Right cardiac atrium (tissue), 5 donors: ENCODE results near the gene ZBED3. TPM values are rescaled to one million over a fixed set of nuclear protein-coding genes. Genes with fewer than 3 reads are reported as not detected.

Experiments
- ATAC-seq, 2 donors: fragments of 200-7000 bp; cut with Tn5 transposase; one replicate each; pipeline versions ENCODE4 v1.8.0 to v1.9.1; 2020; ENCODE audit warnings: moderate library complexity in 2 of 2, mild to moderate bottlenecking in 1 of 2
- DNase-seq, 3 donors: peaks; one replicate each; pipeline ENCODE4 v3.0.0-alpha.2; 2020
- H3K27ac ChIP-seq: one replicate; pipeline ENCODE4 v1.5.1; 2013; ENCODE audit warnings: mild to moderate bottlenecking, low read length, control low read depth, moderate library complexity
- H3K27me3 ChIP-seq: one replicate; pipeline ENCODE4 v1.6.1; 2013; ENCODE audit not compliant: control insufficient read depth, insufficient read depth
- H3K4me1 ChIP-seq: one replicate; pipeline ENCODE4 v1.6.1; 2013; ENCODE audit warnings: low read length; ENCODE audit not compliant: control insufficient read depth, insufficient read depth
- H3K4me3 ChIP-seq: one replicate; pipeline ENCODE4 v1.5.1; 2013; ENCODE audit warnings: low read length, control low read depth
- H3K9me3 ChIP-seq: one replicate; pipeline ENCODE4 v1.6.1; 2013; ENCODE audit warnings: low read length; ENCODE audit not compliant: control insufficient read depth
- WGBS: extraction: QIAGEN DNeasy Blood & Tissue Kit; methylation state at CpG from one replicate; pipeline ENCODE4 v1.1.7; 2013; 5-methylcytosine and 5-hydroxymethylcytosine counted together
- intact Hi-C, 4 donors: fragments of 100-400 bp; cut with DNase I; formaldehyde crosslinking; loops; one replicate each; pipeline versions ENCODE4 v1.11.0 to v1.14.0; 2022 to 2023
- polyA plus RNA-seq: library from polyadenylated mRNA; stranded (reverse); fragments of 200-250 nt; gene quantifications from one replicate; pipeline ENCODE4 v1.2.3, GENCODE V29; 2013
- total RNA-seq, 4 donors: library from RNA; stranded (reverse); fragmentation: NEBNext Ultra II Directional; extraction: Animal tissue kit (Norgen Biotek cat#: 25700); gene quantifications; one replicate each; pipeline ENCODE4 v1.2.1, GENCODE V29; 2021
- donor health status: healthy with polysubstance abuse.
- donor health status: DM: no; HTN: yes; CAD: no.
- donor health status: DM: no; HTN: no; CAD: no.
- donor health status: DM: no; HTN: yes; CAD: no; lungs with severe emphysema.
- donor health status: DM: yes; HTN: yes; CAD: no.

Gene ZBED3
- total and polyA plus RNA-seq, 5 donors = 5.7 to 12.5 (median 10.2) TPM

DNA sequence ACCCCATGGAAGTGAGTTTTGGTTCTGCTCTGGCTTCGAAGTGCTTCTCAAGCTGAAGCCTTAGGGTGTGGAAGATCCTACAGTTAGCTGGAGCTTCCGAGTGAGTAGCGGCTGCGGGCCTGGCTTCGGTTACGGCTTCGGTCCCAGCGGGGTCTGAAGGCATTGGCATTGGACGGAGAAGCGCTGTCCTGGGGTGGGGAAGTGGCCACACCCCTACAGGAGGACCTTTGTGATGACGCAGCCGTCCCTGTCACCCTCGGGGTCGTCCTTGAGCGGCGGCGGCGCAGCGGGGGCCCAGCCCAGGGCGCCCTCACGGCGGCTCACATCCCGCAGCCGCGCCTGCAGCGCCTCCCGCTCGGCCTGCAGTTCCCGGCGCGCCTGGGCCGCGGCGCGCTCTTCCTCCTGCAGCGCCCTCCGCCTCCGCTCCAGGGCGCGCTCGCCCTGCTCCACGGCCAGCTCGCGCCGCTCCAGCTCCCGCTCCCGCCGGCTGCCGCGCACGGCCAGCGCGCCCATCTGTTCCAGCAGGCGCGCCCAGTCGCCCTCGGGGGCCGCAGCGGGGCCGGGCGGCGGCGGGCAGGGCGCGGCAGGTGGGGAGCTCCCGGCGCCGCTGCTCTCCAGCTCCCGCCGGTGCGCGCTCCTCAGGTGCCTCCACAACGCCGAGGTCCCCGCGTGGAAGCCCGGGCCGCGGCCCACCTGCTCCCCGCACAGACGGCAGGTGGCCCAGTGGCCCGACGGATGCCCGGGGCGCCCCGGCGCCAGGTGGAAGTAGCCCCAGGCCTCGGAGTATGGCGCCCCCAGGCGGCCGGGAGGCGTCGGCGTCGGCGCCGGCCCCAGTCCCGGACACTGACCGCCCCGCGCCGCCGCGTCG is 9.9 kb downstream of the ZBED3 start:
- intact Hi-C loops = no loop called here
- WGBS = 5% methylated on average over 105 of the region's 105 CpGs
- Histone ChIP-seq H3K27me3 (no peaks in the 10 kb centered on the region), H3K9me3 (no peaks in the 10 kb centered on the region), H3K4me3 (peak overlapping the region; percentile 81), H3K4me1 (no peaks in the 10 kb centered on the region), H3K27ac (peak overlapping the region; percentile 31)
- DNase-seq (peak; percentile 68 to 89 (median 88)), ATAC-seq (peak; percentile 90 to 91)

GRCh38 chr5:77074745-77075144 is 12.3 kb downstream of the ZBED3 start:
- WGBS = 92% methylated on average over 4 of the region's 4 CpGs
- intact Hi-C loops = no loop called here
- H3K27me3 ChIP-seq = no peaks in the 10 kb centered on the region

GRCh38 chr5:77073667-77074066 is 13.4 kb downstream of the ZBED3 start:
- DNase-seq (no peak), ATAC-seq (no peak)
- Histone ChIP-seq H3K27me3 (no peaks in the 10 kb centered on the region), H3K27ac (no peak overlapping the region), H3K4me1 (no peaks in the 10 kb centered on the region), H3K4me3 (no peak overlapping the region), H3K9me3 (no peaks in the 10 kb centered on the region)
- intact Hi-C loops = no loop called here
- WGBS = 57% methylated on average over 2 of the region's 2 CpGs

More at GRCh38 chr5:77074745-77075144, 12.3 kb downstream of the ZBED3 start:
- no peaks in the 10 kb centered on the region for H3K4me1 ChIP-seq
- H3K9me3 ChIP-seq = no peaks in the 10 kb centered on the region
- no peak overlapping the region for H3K27ac ChIP-seq
- DNase-seq = no peak
- no peak overlapping the region for H3K4me3 ChIP-seq
- no peak for ATAC-seq

- 79% methylated on average over 1 of the region's 1 CpG for WGBS
- Histone ChIP-seq H3K27me3 (no peaks in the 10 kb centered on the region), H3K9me3 (no peaks in the 10 kb centered on the region), H3K4me1 (no peaks in the 10 kb centered on the region), H3K27ac (no peak overlapping the region), H3K4me3 (no peak overlapping the region)
- ATAC-seq = peak; percentile 61 to 68
- DNase-seq = peak in 2 of 3 donors; percentile 37 to 47
- intact Hi-C loops = no loop called here
Observed at GRCh38 chr5:77066823-77067442, 20.2 kb downstream of the ZBED3 start.

DNA sequence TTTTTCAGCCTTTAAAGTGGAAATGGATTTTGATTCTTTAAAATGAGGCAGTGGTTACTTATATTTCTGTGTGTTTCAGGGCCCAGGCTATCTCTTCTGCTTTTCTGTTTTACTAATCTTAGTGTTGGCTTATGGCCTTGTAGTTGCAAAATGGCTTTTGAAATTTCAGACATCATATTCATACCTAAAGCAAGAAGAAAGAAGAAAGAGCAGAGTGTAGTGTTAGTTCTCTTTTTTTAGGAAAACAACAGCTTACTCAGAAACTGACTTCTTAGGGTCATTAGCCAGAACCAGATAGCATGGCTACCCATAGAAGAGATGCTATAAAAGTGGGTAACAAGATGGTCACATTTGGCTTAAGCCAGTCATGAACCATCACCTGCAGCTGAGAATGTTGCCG is 20.9 kb downstream of the ZBED3 start:
- Histone ChIP-seq H3K27me3 (no peaks in the 10 kb centered on the region), H3K4me1 (no peaks in the 10 kb centered on the region), H3K4me3 (no peak overlapping the region), H3K9me3 (no peaks in the 10 kb centered on the region), H3K27ac (no peak overlapping the region)
- no peak for DNase-seq
- WGBS = 89% methylated on average over 1 of the region's 1 CpG
- intact Hi-C loops = no loop called here
- ATAC-seq = no peak

DNA sequence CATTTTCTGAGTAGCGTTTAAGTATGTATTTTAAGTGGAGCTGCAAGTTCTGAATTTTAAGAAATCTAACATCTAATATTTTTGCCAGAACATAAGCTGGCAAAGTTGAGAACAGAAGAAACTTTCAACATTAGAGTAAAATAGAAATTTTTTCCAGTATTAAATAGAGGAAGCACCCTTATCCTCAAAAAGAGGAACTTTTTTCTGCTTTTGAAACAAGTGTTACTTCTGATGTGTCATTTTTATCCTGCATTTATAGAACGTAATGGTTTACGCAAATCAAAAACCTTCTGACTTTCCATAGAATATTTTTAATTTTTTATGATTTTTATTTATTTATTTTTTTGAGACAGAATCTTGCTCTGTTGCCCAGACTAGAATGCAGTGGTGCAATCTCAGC is 21.8 kb downstream of the ZBED3 start:
- Histone ChIP-seq H3K4me1 (no peaks in the 10 kb centered on the region), H3K27me3 (no peaks in the 10 kb centered on the region), H3K27ac (no peak overlapping the region), H3K9me3 (no peaks in the 10 kb centered on the region), H3K4me3 (no peak overlapping the region)
- ATAC-seq (no peak), DNase-seq (no peak)
- intact Hi-C loops = no loop called here
- 85% methylated on average over 3 of the region's 3 CpGs for WGBS

GRCh38 chr5:77064040-77064439 is 23.0 kb downstream of the ZBED3 start:
- ATAC-seq (no peak), DNase-seq (no peak)
- no peaks in the 10 kb centered on the region for H3K27me3 ChIP-seq
- H3K9me3 ChIP-seq = no peaks in the 10 kb centered on the region
- no peak overlapping the region for H3K27ac ChIP-seq
- 74% methylated on average over 3 of the region's 3 CpGs for WGBS
- no peaks in the 10 kb centered on the region for H3K4me1 ChIP-seq
- intact Hi-C loops = no loop called here
- H3K4me3 ChIP-seq = no peak overlapping the region

DNA sequence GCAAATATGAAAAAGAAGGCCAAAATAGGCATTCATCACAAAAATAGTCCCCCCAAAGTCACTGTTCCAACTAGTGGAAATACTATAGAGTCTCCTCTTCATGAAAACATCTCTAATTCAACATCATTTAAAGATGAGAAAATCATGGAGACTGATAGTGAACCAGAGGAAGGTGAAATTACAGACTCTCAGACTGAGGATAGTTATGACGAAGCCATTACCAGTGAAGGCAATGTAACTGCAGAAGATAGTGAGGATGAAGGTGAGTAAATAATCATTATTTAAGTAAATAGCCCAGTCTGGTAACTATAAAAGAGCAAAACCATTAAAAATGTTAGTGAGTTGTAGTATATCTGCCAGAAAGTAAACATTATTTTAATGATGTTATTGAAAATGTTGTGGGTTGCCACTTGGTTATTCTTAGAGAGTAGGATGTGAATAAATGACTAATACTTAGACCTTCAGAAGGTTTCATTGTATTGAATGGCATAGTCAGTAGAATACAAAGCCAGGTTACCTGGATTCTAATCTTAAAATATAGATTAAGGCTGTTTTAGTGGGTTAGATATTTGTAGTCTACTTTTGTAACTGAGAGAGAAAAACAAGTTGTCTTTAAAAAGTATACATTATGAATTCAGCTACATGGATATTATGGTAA is 40.5 kb downstream of the ZBED3 start:
- DNase-seq (no peak), ATAC-seq (no peak)
- Histone ChIP-seq H3K4me1 (no peaks in the 10 kb centered on the region), H3K27ac (no peak overlapping the region), H3K4me3 (no peak overlapping the region), H3K27me3 (no peaks in the 10 kb centered on the region), H3K9me3 (no peaks in the 10 kb centered on the region)
- 99% methylated on average over 1 of the region's 1 CpG for WGBS
- intact Hi-C loops = no loop called here

- Histone ChIP-seq H3K4me1 (peaks cover 2% of the 10 kb centered on the region), H3K27me3 (no peaks in the 10 kb centered on the region), H3K4me3 (no peak overlapping the region), H3K27ac (no peak overlapping the region), H3K9me3 (no peaks in the 10 kb centered on the region)
- DNase-seq (no peak), ATAC-seq (no peak)
- 90% methylated on average over 1 of the region's 1 CpG for WGBS
- intact Hi-C loops = no loop called here
Observed at GRCh38 chr5:77035950-77036349, 51.1 kb downstream of the ZBED3 start.

- H3K27ac ChIP-seq = no peak overlapping the region
- 90% methylated on average over 5 of the region's 5 CpGs for WGBS
- no peaks in the 10 kb centered on the region for H3K9me3 ChIP-seq
- DNase-seq (no peak), ATAC-seq (no peak)
- peaks cover 2% of the 10 kb centered on the region for H3K4me1 ChIP-seq
- intact Hi-C loops = no loop called here
- H3K27me3 ChIP-seq = no peaks in the 10 kb centered on the region
- H3K4me3 ChIP-seq = no peak overlapping the region
Observed at GRCh38 chr5:77033338-77033737, 53.7 kb downstream of the ZBED3 start.

- Histone ChIP-seq H3K4me3 (no peak overlapping the region), H3K27me3 (no peaks in the 10 kb centered on the region), H3K9me3 (no peaks in the 10 kb centered on the region), H3K27ac (no peak overlapping the region), H3K4me1 (peaks cover 2% of the 10 kb centered on the region)
- intact Hi-C loops = no loop called here
- DNase-seq (no peak), ATAC-seq (no peak)
- WGBS = 76% methylated on average over 4 of the region's 4 CpGs
Observed at GRCh38 chr5:77032635-77033034, 54.5 kb downstream of the ZBED3 start.
